CD1c-positive myeloid dendritic cell (primary cell): ENCODE data around the gene SNX6.
"Not testable (repeated sequence)": the region's sequence is repeated elsewhere in the genome, so short reads cannot be mapped to it uniquely, and the experiment has no call there.

Experiments
- DNase-seq: peaks from one replicate; pipeline ENCODE4 v3.0.0-alpha.2; 2016; ENCODE audit errors: extremely low spot score

The SNX6 gene

GRCh38 chr14:34629657-34630529 lies at the start of gene SNX6:
Gene SNX6, minus strand, starts transcription at chr14:34630148. Its CDS starts 32 bp downstream, at chr14:34630116.
- DNase-seq: peak; percentile 91

- no peak for DNase-seq
These were observed 48.8 kb upstream of the SNX6 start for GRCh38 chr14:34678735-34679134.

DNA sequence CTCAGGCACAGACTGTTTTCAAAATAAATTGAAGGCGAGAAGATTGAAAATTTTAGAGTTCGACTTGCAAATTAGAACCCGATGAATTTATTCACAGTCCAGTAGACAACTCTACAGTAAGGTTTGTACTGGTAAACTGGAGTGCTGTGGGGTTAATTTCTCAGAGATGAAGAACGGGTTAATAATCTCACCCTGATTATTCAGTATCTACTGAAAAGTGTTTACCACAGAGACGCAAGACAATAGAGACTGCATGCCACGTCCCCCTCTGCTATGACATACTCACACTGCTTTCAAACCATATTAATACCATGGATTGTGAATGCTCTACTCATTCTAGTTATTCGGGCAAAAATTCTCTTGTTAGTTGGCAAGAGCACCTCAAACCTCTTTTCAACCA lies 48.4 kb upstream of the SNX6 start:
- DNase-seq: no peak

GRCh38 chr14:34676516-34677211 lies 46.7 kb upstream of the SNX6 start:
- DNase-seq: no peak

- no peak for DNase-seq
These were observed 43.8 kb upstream of the SNX6 start for GRCh38 chr14:34673702-34674101.

- DNase-seq: peak; percentile 46
These were observed 41.8 kb upstream of the SNX6 start for GRCh38 chr14:34671716-34672115.

DNA sequence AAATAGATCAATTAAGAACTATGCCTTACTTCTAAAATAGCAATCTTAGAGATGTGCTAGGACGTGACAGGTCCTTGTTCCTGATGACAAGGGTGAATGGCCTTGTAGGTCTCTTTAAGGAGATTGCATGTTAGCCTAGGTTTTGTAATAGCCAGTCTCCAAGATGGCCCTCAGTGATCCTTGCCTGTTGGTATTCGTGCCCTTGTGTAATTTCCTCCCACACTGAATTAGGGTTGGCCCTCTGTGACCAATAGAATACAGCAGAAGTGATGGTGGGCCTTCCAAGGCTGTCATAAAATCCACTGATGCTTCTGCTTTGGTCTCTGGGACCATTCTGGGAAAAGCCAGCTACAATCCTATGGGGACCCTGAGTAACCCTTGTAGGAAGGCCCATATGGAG lies 38.2 kb upstream of the SNX6 start:
- DNase-seq: no peak

GRCh38 chr14:34667007-34667406 lies 37.1 kb upstream of the SNX6 start:
- DNase-seq: no peak

GRCh38 chr14:34665785-34666435 lies 36.0 kb upstream of the SNX6 start:
- DNase-seq: peak; percentile 51

DNA sequence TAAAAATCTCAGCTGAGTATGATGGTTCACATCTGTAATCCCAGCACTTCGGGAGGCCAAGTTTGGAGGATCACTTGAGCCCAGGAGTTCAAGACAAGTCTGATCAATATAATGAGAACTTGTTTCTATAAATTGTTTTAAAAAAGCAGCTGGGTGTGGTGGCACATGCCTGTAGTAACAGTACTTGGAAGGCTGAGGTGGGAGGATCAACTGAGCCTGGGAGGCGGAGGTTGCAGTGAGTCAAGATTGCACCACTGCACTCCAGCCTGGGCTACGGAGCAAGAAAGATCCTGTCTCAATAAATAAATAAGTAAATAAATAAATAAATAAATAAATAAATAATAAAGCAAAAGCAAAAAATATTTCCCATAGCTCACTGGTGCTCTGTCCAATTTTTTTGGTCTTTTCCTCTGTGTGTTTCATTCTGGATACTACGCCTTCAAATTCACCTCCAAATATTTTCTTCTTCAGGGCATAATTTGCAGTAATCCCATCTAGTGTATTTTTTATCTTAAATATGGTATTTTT lies 32.7 kb upstream of the SNX6 start:
- no peak for DNase-seq

DNA sequence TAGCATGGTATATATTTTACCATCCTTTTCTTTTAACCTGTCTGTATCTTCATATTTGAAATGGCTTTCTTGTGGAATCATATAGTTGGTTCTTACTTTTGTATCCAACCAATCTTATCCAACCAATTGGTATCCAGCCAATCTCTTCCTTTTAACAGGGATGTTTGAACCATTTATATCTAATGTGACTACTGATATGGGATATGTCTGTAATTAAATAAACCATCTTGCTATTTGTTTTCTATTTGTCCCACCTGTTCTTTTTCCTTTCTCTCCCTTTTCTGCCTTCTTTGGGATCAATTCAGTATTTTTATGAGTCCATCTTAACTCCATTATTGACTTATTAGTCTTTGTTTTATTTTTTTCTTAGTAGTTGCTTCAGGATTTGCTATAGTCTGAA lies 30.8 kb upstream of the SNX6 start:
- no peak for DNase-seq

- DNase-seq: no peak
These were observed 26.0 kb upstream of the SNX6 start for GRCh38 chr14:34655959-34656358.

DNA sequence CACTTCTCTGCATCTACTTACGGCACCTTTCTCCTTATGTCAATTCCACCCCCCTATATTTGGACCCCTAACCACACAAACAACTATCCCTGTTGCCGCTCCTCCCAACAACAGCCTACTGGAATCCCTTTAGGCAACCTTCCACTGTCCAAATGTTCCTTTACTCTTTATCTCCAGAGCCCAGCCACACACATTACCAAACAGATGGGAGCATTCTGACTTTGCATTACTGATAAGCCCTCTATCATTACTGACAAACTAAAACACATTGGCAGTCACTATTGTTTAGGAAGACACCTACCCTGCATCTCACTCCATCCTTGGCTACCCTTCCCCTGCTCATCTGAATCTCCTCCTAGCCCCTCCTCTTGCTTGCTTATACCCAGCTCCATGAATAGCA lies 23.1 kb upstream of the SNX6 start:
- DNase-seq: not testable (repeated sequence)

DNA sequence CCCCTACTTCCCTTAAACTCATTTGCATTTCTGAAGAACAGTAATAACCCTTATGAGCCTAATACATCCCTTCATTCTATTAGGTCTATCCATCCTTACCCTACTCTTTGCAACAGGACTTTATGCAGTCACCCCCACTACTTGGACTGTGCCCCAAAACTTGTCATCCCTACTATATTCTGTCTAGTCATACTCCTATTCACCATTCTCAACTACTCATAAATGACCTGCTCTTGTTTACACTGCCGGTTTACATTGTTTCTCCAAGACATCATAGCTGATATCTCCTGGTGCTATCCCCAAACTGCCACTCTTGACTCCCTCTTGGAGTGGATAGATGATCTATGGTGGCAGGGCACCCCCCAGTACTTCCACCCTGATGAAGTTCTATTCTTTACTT lies 22.4 kb upstream of the SNX6 start:
- not testable (repeated sequence) for DNase-seq

GRCh38 chr14:34650786-34651584 lies 21.0 kb upstream of the SNX6 start:
- no peak for DNase-seq

- DNase-seq: not testable (repeated sequence)
These were observed 20.1 kb upstream of the SNX6 start for GRCh38 chr14:34650006-34650405.

DNA sequence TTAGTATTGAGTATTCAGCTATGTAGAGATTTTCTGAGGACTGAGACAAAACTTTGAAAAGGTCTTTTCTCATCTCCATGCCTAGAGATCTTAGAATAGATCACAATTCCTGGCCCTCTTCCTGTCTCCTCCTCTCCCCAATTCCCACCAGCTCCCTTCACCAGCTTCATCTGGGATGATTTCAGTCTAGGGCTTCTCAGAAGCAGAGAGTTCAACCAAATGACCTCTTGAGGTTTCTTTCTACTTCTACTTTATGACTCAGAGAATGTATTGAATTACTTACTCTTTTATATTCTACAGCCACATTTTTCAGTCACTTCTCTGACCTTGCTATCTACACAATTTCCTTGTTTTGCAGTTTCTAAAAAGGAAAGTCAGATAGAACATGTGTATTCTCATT lies 19.4 kb upstream of the SNX6 start:
- no peak for DNase-seq

DNA sequence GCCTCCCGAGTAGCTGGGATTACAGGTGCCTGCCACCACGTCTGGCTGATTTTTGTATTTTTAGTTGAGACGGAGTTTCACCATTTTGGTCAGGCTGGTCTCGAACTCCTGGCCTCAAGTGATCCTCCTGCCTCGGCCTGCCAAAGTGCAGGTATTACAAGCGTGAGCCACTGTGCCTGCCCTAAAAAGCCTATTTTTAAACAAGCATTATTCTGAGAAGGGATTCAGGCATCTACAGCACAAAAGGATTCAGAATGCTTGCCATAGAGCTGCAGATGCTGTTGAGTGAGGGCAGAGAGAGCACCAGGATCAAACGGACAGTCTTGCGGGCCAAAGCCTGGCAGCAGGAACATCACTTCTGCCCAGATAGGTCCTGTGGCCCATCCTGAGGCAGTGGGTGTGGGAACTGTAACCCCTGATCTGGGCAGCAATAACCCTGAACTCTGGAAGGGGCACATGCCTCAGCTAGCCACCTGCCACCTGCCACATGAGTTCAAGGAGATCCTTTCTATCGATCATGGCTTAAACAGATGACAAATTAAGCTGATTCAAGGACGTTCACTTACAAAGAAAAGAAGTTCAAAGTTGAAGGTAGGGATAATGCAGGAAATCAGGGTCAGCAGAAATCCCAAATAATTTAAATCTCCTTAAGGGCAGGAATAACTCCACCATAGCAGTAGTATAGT lies 16.8 kb upstream of the SNX6 start:
- DNase-seq: no peak

GRCh38 chr14:34643361-34643760 lies 13.4 kb upstream of the SNX6 start:
- DNase-seq: no peak

DNA sequence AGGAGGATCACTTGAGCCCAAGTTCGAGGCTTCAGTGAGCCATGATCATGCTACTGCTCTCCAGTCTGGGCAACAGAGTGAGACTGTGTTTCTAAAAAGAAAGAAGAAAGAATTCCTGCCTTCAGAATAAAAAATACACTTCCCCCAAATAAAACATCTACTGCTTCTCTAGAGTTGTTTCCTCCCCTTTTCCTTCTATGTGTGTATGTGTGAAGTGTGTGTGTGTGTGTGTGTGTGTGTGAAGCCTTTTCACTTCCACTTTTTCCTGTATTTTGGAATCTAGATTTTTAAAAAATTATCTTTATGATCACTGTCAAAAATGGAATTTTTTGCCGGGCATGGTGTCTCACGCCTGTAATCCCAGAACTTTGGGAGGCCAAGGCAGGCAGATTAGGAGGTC lies 12.6 kb upstream of the SNX6 start:
- DNase-seq: peak; percentile 9

- DNase-seq: no peak
These were observed 10.9 kb upstream of the SNX6 start for GRCh38 chr14:34640826-34641225.
